IMR-90 (cell line): ENCODE data around the gene CFAP91. TPM values are rescaled to one million over a fixed set of nuclear protein-coding genes. Genes with fewer than 3 reads are reported as not detected.

Experiments used
- ATAC-seq: fragments of 200-7000 bp; cut with Tn5 transposase; 2 replicates; pipeline ENCODE4 v1.9.1; 2020; ENCODE audit warnings: low read depth, mild to moderate bottlenecking, moderate library complexity
- BruUV-seq: library from RNA; stranded (reverse); fragments of 400-500 nt; replicated peaks from 2 replicates; lab custom pipeline; 2021; lab: Mats Ljungman, UMichigan
- CTCF ChIA-PET: fragments of 300-600 bp; formaldehyde crosslinking; extraction: SDS; loops from one replicate; lab custom pipeline; 2021; ENCODE audit warnings: antibody characterized with exemption; lab: Yijun Ruan, JAX
- POLR2A ChIA-PET: fragments of 300-600 bp; sonication (Branson Sonifier 250); formaldehyde crosslinking; loops from one replicate; lab custom pipeline; 2022; ENCODE audit warnings: antibody characterized with exemption; ENCODE audit not compliant: unreplicated experiment; lab: Charles Lee
- DNase-seq: peaks from one replicate; pipeline ENCODE4 v3.0.0; 2013
- H2AFZ ChIP-seq: replicated peaks from 2 replicates; pipeline ENCODE3; 2013; ENCODE audit warnings: low read length, mild to moderate bottlenecking; ENCODE audit not compliant: poor library complexity
- H2AK5ac ChIP-seq: 2 replicates; pipeline ENCODE4 v1.6.1; 2013; ENCODE audit warnings: low read depth, low read length, inconsistent platforms
- H2AK9ac ChIP-seq: replicated peaks from 2 replicates; pipeline ENCODE3; 2013; ENCODE audit warnings: mild to moderate bottlenecking, low read depth, low read length, moderate library complexity; ENCODE audit not compliant: poor library complexity
- H2BK120ac ChIP-seq: 2 replicates; pipeline ENCODE4 v1.6.1; 2013; ENCODE audit warnings: low read depth, low read length, inconsistent platforms
- H2BK15ac ChIP-seq: 3 replicates; pipeline ENCODE4 v1.6.1; 2013; ENCODE audit warnings: low read depth, low read length, inconsistent platforms
- H2BK20ac ChIP-seq: 2 replicates; pipeline ENCODE4 v1.6.1; 2013; ENCODE audit warnings: low read depth, mild to moderate bottlenecking, inconsistent platforms, low read length, moderate library complexity
- H2BK5ac ChIP-seq: 2 replicates; pipeline ENCODE4 v1.6.1; 2013; ENCODE audit warnings: mild to moderate bottlenecking, low read depth, low read length, inconsistent platforms; ENCODE audit not compliant: poor library complexity, severe bottlenecking
- H3K14ac ChIP-seq: replicated peaks from 2 replicates; pipeline ENCODE4 v1.6.1; 2013; ENCODE audit warnings: low read depth, low read length, inconsistent platforms
- H3K18ac ChIP-seq: 2 replicates; pipeline ENCODE4 v1.6.1; 2013; ENCODE audit warnings: low read depth, low read length, control low read depth
- H3K23ac ChIP-seq: 2 replicates; pipeline ENCODE4 v1.6.1; 2013; ENCODE audit warnings: low read depth, low read length, inconsistent platforms
- H3K27ac ChIP-seq: 2 replicates; pipeline ENCODE4 v1.5.1; 2013; ENCODE audit warnings: mild to moderate bottlenecking, control low read depth, low read length; ENCODE audit not compliant: insufficient read depth
- H3K27me3 ChIP-seq: 2 replicates; pipeline ENCODE4 v1.6.1; 2013; ENCODE audit warnings: low read length; ENCODE audit not compliant: control insufficient read depth, insufficient read depth
- H3K36me3 ChIP-seq: 2 replicates; pipeline ENCODE4 v1.6.1; 2013; ENCODE audit warnings: low read length, mixed read lengths; ENCODE audit not compliant: control insufficient read depth, insufficient read depth
- H3K4ac ChIP-seq: 2 replicates; pipeline ENCODE4 v1.6.1; 2013; ENCODE audit warnings: low read depth, low read length, inconsistent platforms
- H3K4me1 ChIP-seq: 2 replicates; pipeline ENCODE4 v1.6.1; 2013; ENCODE audit warnings: low read length, mixed read lengths; ENCODE audit not compliant: control insufficient read depth, insufficient read depth
- H3K4me2 ChIP-seq: 2 replicates; pipeline ENCODE4 v1.6.1; 2013; ENCODE audit warnings: low read depth, mild to moderate bottlenecking, control low read depth, low read length, moderate library complexity
- H3K4me3 ChIP-seq: 2 replicates; pipeline ENCODE4 v1.5.1; 2013; ENCODE audit warnings: low read depth, mild to moderate bottlenecking, control low read depth, low read length, moderate library complexity; ENCODE audit not compliant: insufficient read depth
- H3K56ac ChIP-seq: 2 replicates; pipeline ENCODE4 v1.6.1; 2013; ENCODE audit warnings: low read length, inconsistent platforms; ENCODE audit not compliant: insufficient read depth; ENCODE audit errors: extremely low read depth
- H3K79me1 ChIP-seq, 2 experiments: 2 replicates each; pipeline ENCODE4 v1.6.1; 2013; ENCODE audit warnings: low read length in 2 of 2, inconsistent platforms in 1 of 2, low read depth in 1 of 2
- H3K9ac ChIP-seq: 2 replicates; pipeline ENCODE4 v1.6.1; 2013; ENCODE audit warnings: low read depth, low read length, control low read depth
- H3K9me1 ChIP-seq: 2 replicates; pipeline ENCODE4 v1.6.1; 2013; ENCODE audit warnings: low read length, inconsistent platforms; ENCODE audit not compliant: insufficient read depth
- H3K9me3 ChIP-seq: 2 replicates; pipeline ENCODE4 v1.6.1; 2013; ENCODE audit warnings: low read length; ENCODE audit not compliant: control insufficient read depth, insufficient read depth
- H4K20me1 ChIP-seq: 2 replicates; pipeline ENCODE4 v1.6.1; 2013; ENCODE audit warnings: low read length, inconsistent platforms; ENCODE audit not compliant: insufficient read depth
- H4K5ac ChIP-seq: 2 replicates; pipeline ENCODE4 v1.6.1; 2013; ENCODE audit warnings: mild to moderate bottlenecking, low read depth, low read length, control low read depth
- H4K8ac ChIP-seq, 2 experiments: 2 replicates each; pipeline ENCODE4 v1.6.1; 2013; ENCODE audit warnings: low read depth in 2 of 2, low read length in 2 of 2, control low read depth in 1 of 2, inconsistent platforms in 1 of 2
- H4K91ac ChIP-seq: 2 replicates; pipeline ENCODE4 v1.6.1; 2013; ENCODE audit warnings: low read depth, low read length, inconsistent platforms; ENCODE audit not compliant: insufficient read depth
- CEBPB ChIP-seq: IDR thresholded peaks from 2 replicates; pipeline ENCODE4 v1.6.1; 2012; ENCODE audit warnings: low read depth, low read length, improper control_type of control experiment
- MAFK ChIP-seq: IDR thresholded peaks from 2 replicates; pipeline ENCODE4 v1.6.1; 2012; ENCODE audit warnings: low read depth, low read length, improper control_type of control experiment
- MAZ ChIP-seq: IDR thresholded peaks from 2 replicates; pipeline ENCODE4 v1.6.1; 2012; ENCODE audit warnings: low read depth, mild to moderate bottlenecking, low read length, improper control_type of control experiment, moderate library complexity, borderline replicate concordance
- MXI1 ChIP-seq: IDR thresholded peaks from 2 replicates; pipeline ENCODE4 v1.6.1; 2012; ENCODE audit warnings: low read depth, mild to moderate bottlenecking, low read length, moderate library complexity, borderline replicate concordance
- NFE2L2 ChIP-seq: fragments of 150-350 bp; IDR thresholded peaks from 2 replicates; pipeline ENCODE4 v1.6.1; 2016; ENCODE audit warnings: low read depth, mild to moderate bottlenecking, low read length
- POLR2A ChIP-seq: IDR thresholded peaks from 2 replicates; pipeline ENCODE4 v1.6.1; 2012; ENCODE audit warnings: mild to moderate bottlenecking, low read depth, low read length
- RAD21 ChIP-seq: IDR thresholded peaks from 2 replicates; pipeline ENCODE4 v1.6.1; 2012; ENCODE audit warnings: low read length, improper control_type of control experiment
- RCOR1 ChIP-seq: IDR thresholded peaks from 2 replicates; pipeline ENCODE4 v1.6.1; 2012; ENCODE audit warnings: mild to moderate bottlenecking, low read length, improper control_type of control experiment; ENCODE audit not compliant: insufficient replicate concordance
- RFX5 ChIP-seq: IDR thresholded peaks from 2 replicates; pipeline ENCODE4 v1.8.0; 2012; ENCODE audit warnings: low read depth, mild to moderate bottlenecking, low read length, moderate library complexity
- WGBS, 2 experiments: methylation state at CpG; one replicate each; pipeline versions ENCODE4 v1.1.5 to v1.1.7; 2013; ENCODE audit warnings: missing lambda C conversion rate in 2 of 2; ENCODE audit not compliant: insufficient read length in 1 of 2; ENCODE audit errors: extremely low coverage in 2 of 2; 5-methylcytosine and 5-hydroxymethylcytosine counted together
- dilution Hi-C: fragments of 300-500 bp; cut with HindIII; formaldehyde crosslinking; loops from one replicate; pipeline ENCODE4 v1.14.3; 2018; ENCODE audit warnings: low sequenced_read_pairs; ENCODE audit not compliant: unreplicated experiment
- in situ Hi-C: fragments of 300-500 bp; cut with MboI; formaldehyde crosslinking; loops from 3 replicates; pipeline ENCODE4 v1.14.3; 2019; ENCODE audit warnings: low sequenced_read_pairs, inconsistent platforms, mixed read lengths
- intact Hi-C: fragments of 100-400 bp; cut with micrococcal nuclease; formaldehyde crosslinking; loops from 2 replicates; pipeline ENCODE4 v1.10.0; 2022
- polyA plus RNA-seq, 3 experiments: library from polyadenylated mRNA; depleted of rRNA; stranded (reverse); fragments of >200 nt; gene quantifications; 2 replicates each; pipeline ENCODE4 v1.2.3, GENCODE V29; 2012; ENCODE audit warnings: low replicate concordance in 1 of 3
- total RNA-seq: library from RNA; depleted of rRNA; stranded (reverse); fragments of >200 nt; gene quantifications from 2 replicates; pipeline ENCODE4 v1.2.3, GENCODE V29; 2012
- TF ChIP-seq, protein P1 (sequence below): fragments of 150-350 bp; IDR thresholded peaks from 2 replicates; pipeline ENCODE4 v1.6.1; 2016; ENCODE audit warnings: low read depth, mild to moderate bottlenecking, low read length, moderate library complexity, borderline replicate concordance
- TF ChIP-seq, protein P2 (sequence below): conservative IDR thresholded peaks from 2 replicates; pipeline ENCODE4 v1.5.1; 2012; ENCODE audit warnings: mild to moderate bottlenecking, low read depth, low read length, improper control_type of control experiment

Gene CFAP91
- total and polyA plus RNA-seq, 2 of the 4 experiments (the other 2 are of a cell fraction), result not detected

DNA sequence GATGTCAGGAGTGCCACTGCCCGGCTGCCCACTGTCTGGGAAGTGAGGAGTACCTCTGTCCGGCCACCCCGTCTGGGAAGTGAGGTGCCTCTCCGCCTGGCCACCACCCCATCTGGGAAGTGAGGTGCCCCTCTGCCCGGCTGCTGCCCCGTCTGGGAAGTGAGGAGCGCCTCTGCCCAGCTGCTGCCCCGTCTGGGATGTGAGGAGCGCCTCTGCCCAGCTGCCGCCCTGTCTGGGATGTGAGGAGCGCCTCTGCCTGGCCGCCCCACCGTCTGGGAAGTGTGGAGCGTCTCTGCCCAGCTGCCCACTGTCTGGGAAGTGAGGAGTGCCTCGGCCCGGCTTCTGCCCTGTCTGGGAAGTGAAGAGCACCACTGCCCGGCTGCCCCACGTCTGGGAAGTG is 28.9 kb upstream of the CFAP91 start:
- Histone ChIP-seq H2BK15ac (no peak overlapping the region), H3K36me3 (peaks cover 6% of the 10 kb centered on the region), H3K14ac (no peak overlapping the region), H3K9ac (no peak overlapping the region), H3K4me3 (no peak overlapping the region), H2AFZ (no peak overlapping the region), H2AK5ac (no peak overlapping the region), H3K9me3 (no peaks in the 10 kb centered on the region), H2BK5ac (no peak overlapping the region), H3K27ac (no peak overlapping the region), H2BK120ac (no peak overlapping the region), H2BK20ac (no peak overlapping the region), H3K79me1 (peaks cover 9 to 15% of the 10 kb centered on the region in 2 experiments), H3K23ac (no peak overlapping the region), H3K4ac (no peak overlapping the region), H3K27me3 (no peaks in the 10 kb centered on the region), H3K4me2 (no peak overlapping the region), H4K8ac (no peak overlapping the region), H3K56ac (no peak overlapping the region), H2AK9ac (no peak overlapping the region), H4K91ac (no peak overlapping the region), H4K20me1 (no peaks in the 10 kb centered on the region), H3K9me1 (peaks cover 4% of the 10 kb centered on the region; the same call in 1 of the 2 replicates), H3K18ac (no peak overlapping the region), H4K5ac (no peak overlapping the region), H3K4me1 (no peaks in the 10 kb centered on the region)
- dilution Hi-C loops (no loop called here), in situ Hi-C loops (no loop called here), intact Hi-C loops (no loop called here)
- no CpG with 5 or more reads among the region's 18 CpGs for whole genome bisulfite sequencing, 2 experiments
- no TSS peak for BruUV-seq
- ChIA-PET POLR2A (interaction anchor here (0.7 kb wide), 1 partner anchor 570 kb away, joined by 8 read pairs; no protein-coding TSS in a partner anchor), CTCF (no interaction called here)
- TF ChIP-seq MXI1 (no peak), CEBPB (no peak), MAZ (no peak), RFX5 (no peak), POLR2A (no peak), MAFK (no peak), RCOR1 (no peak), NFE2L2 (no peak), RAD21 (no peak)
- TF ChIP-seq, protein P1, sequence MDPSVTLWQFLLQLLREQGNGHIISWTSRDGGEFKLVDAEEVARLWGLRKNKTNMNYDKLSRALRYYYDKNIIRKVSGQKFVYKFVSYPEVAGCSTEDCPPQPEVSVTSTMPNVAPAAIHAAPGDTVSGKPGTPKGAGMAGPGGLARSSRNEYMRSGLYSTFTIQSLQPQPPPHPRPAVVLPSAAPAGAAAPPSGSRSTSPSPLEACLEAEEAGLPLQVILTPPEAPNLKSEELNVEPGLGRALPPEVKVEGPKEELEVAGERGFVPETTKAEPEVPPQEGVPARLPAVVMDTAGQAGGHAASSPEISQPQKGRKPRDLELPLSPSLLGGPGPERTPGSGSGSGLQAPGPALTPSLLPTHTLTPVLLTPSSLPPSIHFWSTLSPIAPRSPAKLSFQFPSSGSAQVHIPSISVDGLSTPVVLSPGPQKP, result no peak
- TF ChIP-seq, protein P2, sequence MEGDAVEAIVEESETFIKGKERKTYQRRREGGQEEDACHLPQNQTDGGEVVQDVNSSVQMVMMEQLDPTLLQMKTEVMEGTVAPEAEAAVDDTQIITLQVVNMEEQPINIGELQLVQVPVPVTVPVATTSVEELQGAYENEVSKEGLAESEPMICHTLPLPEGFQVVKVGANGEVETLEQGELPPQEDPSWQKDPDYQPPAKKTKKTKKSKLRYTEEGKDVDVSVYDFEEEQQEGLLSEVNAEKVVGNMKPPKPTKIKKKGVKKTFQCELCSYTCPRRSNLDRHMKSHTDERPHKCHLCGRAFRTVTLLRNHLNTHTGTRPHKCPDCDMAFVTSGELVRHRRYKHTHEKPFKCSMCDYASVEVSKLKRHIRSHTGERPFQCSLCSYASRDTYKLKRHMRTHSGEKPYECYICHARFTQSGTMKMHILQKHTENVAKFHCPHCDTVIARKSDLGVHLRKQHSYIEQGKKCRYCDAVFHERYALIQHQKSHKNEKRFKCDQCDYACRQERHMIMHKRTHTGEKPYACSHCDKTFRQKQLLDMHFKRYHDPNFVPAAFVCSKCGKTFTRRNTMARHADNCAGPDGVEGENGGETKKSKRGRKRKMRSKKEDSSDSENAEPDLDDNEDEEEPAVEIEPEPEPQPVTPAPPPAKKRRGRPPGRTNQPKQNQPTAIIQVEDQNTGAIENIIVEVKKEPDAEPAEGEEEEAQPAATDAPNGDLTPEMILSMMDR, result no peak
- ATAC-seq (no peak), DNase-seq (no peak)
